Endothelial cell of umbilical vein (primary cell): ENCODE measurements around the gene FBXO24.

ENCODE experiments used
- CTCF ChIP-seq, 2 donors: IDR thresholded peaks; 1 replicate in 1 of 2; 2 replicates in 1 of 2; pipeline ENCODE4 v1.5.1; 2011; ENCODE audit warnings: low read length in 2 of 2, mild to moderate bottlenecking in 2 of 2, moderate library complexity in 2 of 2, control low read depth in 1 of 2, inconsistent platforms in 1 of 2, low read depth in 1 of 2; ENCODE audit not compliant: insufficient read depth in 1 of 2; ENCODE audit errors: extremely low read depth in 1 of 2
- EZH2 ChIP-seq: IDR thresholded peaks from 2 replicates; pipeline ENCODE4 v1.6.1; 2012; ENCODE audit warnings: borderline replicate concordance, low read depth, mild to moderate bottlenecking, moderate library complexity, low read length, inconsistent platforms; ENCODE audit not compliant: severe bottlenecking
- JUN ChIP-seq: IDR thresholded peaks from 2 replicates; pipeline ENCODE4 v1.6.1; 2011; ENCODE audit warnings: borderline replicate concordance, low read depth; ENCODE audit not compliant: insufficient read length, insufficient read depth
- POLR2A ChIP-seq: IDR thresholded peaks from 2 replicates; pipeline ENCODE4 v1.6.1; 2012; ENCODE audit warnings: low read depth, mild to moderate bottlenecking, control low read depth, low read length
- POLR2AphosphoS5 ChIP-seq: IDR thresholded peaks from 2 replicates; pipeline ENCODE4 v1.6.1; 2012; ENCODE audit warnings: low read depth, mild to moderate bottlenecking, control low read depth, low read length, moderate library complexity; ENCODE audit not compliant: insufficient read depth
- TF ChIP-seq, protein P1 (sequence below): IDR thresholded peaks from 2 replicates; pipeline ENCODE4 v1.6.1; 2011; ENCODE audit not compliant: insufficient read depth, insufficient read length

DNA sequence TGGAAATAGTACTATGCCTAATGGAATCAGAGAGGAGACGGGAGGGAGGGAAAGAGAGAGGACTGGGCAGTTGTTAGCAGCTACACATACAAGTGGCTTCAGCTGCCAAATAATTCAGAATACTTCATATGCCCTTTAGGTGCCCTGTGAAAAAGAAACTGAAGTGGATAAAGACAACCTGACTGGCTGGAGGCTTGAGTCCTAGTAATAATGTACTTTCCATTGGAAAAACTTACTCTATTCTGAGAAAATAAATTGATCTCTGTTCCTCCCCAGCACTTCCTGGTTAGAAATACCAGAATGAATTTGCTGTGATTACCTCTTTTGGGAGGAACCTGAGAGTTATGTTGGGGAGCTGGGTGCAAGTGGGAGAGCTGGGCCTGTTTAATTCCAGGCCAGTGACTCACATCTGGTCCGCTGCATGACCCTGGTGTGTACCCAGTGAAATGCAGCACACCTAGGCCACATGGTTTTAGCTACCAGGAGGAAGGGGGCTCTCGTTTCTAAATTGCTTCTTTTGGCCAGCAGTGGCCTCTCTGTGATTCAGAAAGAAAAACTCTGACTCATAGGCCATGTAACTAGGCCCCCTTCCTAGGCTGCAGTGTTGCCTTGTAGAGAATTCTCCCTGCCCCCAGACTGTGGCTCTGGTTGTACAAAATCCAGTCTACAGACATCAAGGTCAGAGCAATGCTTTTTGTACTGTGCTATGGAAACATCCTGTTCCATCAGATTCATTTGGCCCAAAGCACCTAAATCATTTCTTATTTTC is 40.6 kb upstream of the FBXO24 start:
- TF ChIP-seq CTCF (IDR thresholded peaks at IDR 0.05; ENCODE audit: extremely low read depth in 1 of 2, insufficient read depth in 1 of 2, low read depth in 1 of 2, low read length in 2 of 2) (peak; percentile 9 to 21), EZH2 (no peak), POLR2A (peak; percentile 61), POLR2AphosphoS5 (peak; percentile 61), JUN (peak; percentile 66)
- TF ChIP-seq, protein P1, sequence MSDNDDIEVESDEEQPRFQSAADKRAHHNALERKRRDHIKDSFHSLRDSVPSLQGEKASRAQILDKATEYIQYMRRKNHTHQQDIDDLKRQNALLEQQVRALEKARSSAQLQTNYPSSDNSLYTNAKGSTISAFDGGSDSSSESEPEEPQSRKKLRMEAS, result peak; percentile 7
